DOHH2 (cell line): ENCODE results near the gene RAB6B.

Source experiments
- H3F3A ChIP-seq: fragments of 200-600 bp; sonication (generic), shearing (Covaris generic); 2 replicates; pipeline ENCODE4 v1.6.0; 2016; ENCODE audit warnings: antibody characterized with exemption, mild to moderate bottlenecking; ENCODE audit not compliant: control insufficient read depth, insufficient read depth
- H3K27ac ChIP-seq: fragments of 200-600 bp; sonication (generic); 2 replicates; pipeline ENCODE4 v1.5.1; 2014; ENCODE audit warnings: low read depth, mild to moderate bottlenecking, low read length, moderate library complexity
- H3K27me3 ChIP-seq: fragments of 200-600 bp; sonication (generic); 2 replicates; pipeline ENCODE4 v1.6.1; 2014; ENCODE audit warnings: mild to moderate bottlenecking, low read length, mixed read lengths; ENCODE audit not compliant: control insufficient read depth
- H3K36me3 ChIP-seq: fragments of 200-600 bp; sonication (generic); 2 replicates; pipeline ENCODE4 v1.6.1; 2014; ENCODE audit warnings: mild to moderate bottlenecking, low read length, moderate library complexity, mixed read lengths; ENCODE audit not compliant: control insufficient read depth
- H3K4me1 ChIP-seq: fragments of 200-600 bp; sonication (generic); 2 replicates; pipeline ENCODE4 v1.6.1; 2014; ENCODE audit warnings: mild to moderate bottlenecking, low read length, mixed read lengths; ENCODE audit not compliant: control insufficient read depth
- H3K4me2 ChIP-seq: fragments of 200-600 bp; sonication (generic); 2 replicates; pipeline ENCODE4 v1.6.0; 2014; ENCODE audit warnings: mild to moderate bottlenecking, low read length, moderate library complexity
- H3K4me3 ChIP-seq: fragments of 200-600 bp; sonication (generic); 2 replicates; pipeline ENCODE4 v1.5.1; 2014; ENCODE audit warnings: mild to moderate bottlenecking, low read length, mixed read lengths
- H3K79me2 ChIP-seq: fragments of 200-600 bp; sonication (generic); 2 replicates; pipeline ENCODE4 v1.6.1; 2014; ENCODE audit warnings: mild to moderate bottlenecking, low read length, mixed read lengths; ENCODE audit not compliant: control insufficient read depth
- H3K9me2 ChIP-seq: fragments of 200-600 bp; sonication (generic); replicated peaks from 2 replicates; pipeline ENCODE4 v1.6.1; 2014; ENCODE audit warnings: mild to moderate bottlenecking, low read length, mixed read lengths; ENCODE audit not compliant: control insufficient read depth
- H3K9me3 ChIP-seq: fragments of 200-600 bp; sonication (generic); 2 replicates; pipeline ENCODE4 v1.6.1; 2014; ENCODE audit warnings: antibody characterized with exemption, low read length, mixed read lengths; ENCODE audit not compliant: control insufficient read depth, insufficient read depth
- H4K20me1 ChIP-seq: fragments of 200-600 bp; sonication (generic); 2 replicates; pipeline ENCODE4 v1.6.0; 2014; ENCODE audit warnings: low read depth, mild to moderate bottlenecking, antibody characterized with exemption, low read length, moderate library complexity; ENCODE audit not compliant: control insufficient read depth, insufficient read depth
- CTCF ChIP-seq: fragments of 200-600 bp; sonication (generic); IDR thresholded peaks from one replicate; pipeline ENCODE4 v1.5.1; 2014; ENCODE audit warnings: antibody characterized with exemption, mild to moderate bottlenecking, low read depth, low read length; ENCODE audit not compliant: poor library complexity, severe bottlenecking
- EZH2phosphoT487 ChIP-seq: fragments of 200-600 bp; sonication (generic); IDR thresholded peaks from 2 replicates; pipeline ENCODE4 v1.6.1; 2017; ENCODE audit warnings: borderline replicate concordance, mild to moderate bottlenecking, antibody characterized with exemption, low read length, moderate library complexity, mixed read lengths

RAB6B gene

GRCh38 chr3:133851266-133851906 is 44.3 kb downstream of the RAB6B start:
- TF ChIP-seq EZH2phosphoT487 (no peak), CTCF (no peak)
- peaks cover 10% of the 10 kb centered on the region; the same call in 1 of the 2 replicates for H3K27me3 ChIP-seq
- H3K27ac ChIP-seq: no peak overlapping the region
- H4K20me1 ChIP-seq: no peaks in the 10 kb centered on the region
- no peaks in the 10 kb centered on the region for H3K79me2 ChIP-seq
- H3K4me2 ChIP-seq: no peak overlapping the region
- H3K4me1 ChIP-seq: peaks cover 22% of the 10 kb centered on the region
- H3F3A ChIP-seq: no peaks in the 10 kb centered on the region
- H3K36me3 ChIP-seq: no peaks in the 10 kb centered on the region
- no peaks in the 10 kb centered on the region for H3K9me3 ChIP-seq
- H3K4me3 ChIP-seq: no peak overlapping the region
- H3K9me2 ChIP-seq: no peaks in the 10 kb centered on the region

GRCh38 chr3:133850034-133850433 is 45.6 kb downstream of the RAB6B start:
- Histone ChIP-seq H3K36me3 (no peaks in the 10 kb centered on the region), H3K79me2 (no peaks in the 10 kb centered on the region), H3K27ac (no peak overlapping the region), H3F3A (no peaks in the 10 kb centered on the region), H4K20me1 (no peaks in the 10 kb centered on the region), H3K4me1 (peaks cover 8% of the 10 kb centered on the region), H3K4me2 (no peak overlapping the region), H3K27me3 (peaks cover 10% of the 10 kb centered on the region; the same call in 1 of the 2 replicates), H3K9me3 (no peaks in the 10 kb centered on the region), H3K4me3 (no peak overlapping the region), H3K9me2 (no peaks in the 10 kb centered on the region)
- TF ChIP-seq EZH2phosphoT487 (no peak), CTCF (no peak)

GRCh38 chr3:133849346-133849745 is 46.3 kb downstream of the RAB6B start:
- Histone ChIP-seq H3K36me3 (no peaks in the 10 kb centered on the region), H3K4me3 (no peak overlapping the region), H3K27ac (no peak overlapping the region), H3K27me3 (peaks cover 10% of the 10 kb centered on the region; the same call in 1 of the 2 replicates), H3F3A (no peaks in the 10 kb centered on the region), H3K9me2 (no peaks in the 10 kb centered on the region), H3K9me3 (no peaks in the 10 kb centered on the region), H3K4me1 (peaks cover 8% of the 10 kb centered on the region), H4K20me1 (no peaks in the 10 kb centered on the region), H3K79me2 (no peaks in the 10 kb centered on the region), H3K4me2 (no peak overlapping the region)
- TF ChIP-seq EZH2phosphoT487 (no peak), CTCF (no peak)
